Retina (tissue), 1 donor: ENCODE measurements around the gene KCNA3.
"Not testable (repeated sequence)": the region's sequence is repeated elsewhere in the genome, so short reads cannot be mapped to it uniquely, and the experiment has no call there.

Experiments
- DNase-seq: peaks from one replicate; pipeline ENCODE4 v3.0.0-alpha.2; 2016

Gene KCNA3

GRCh38 chr1:110677526-110677925 is 2.8 kb upstream of the KCNA3 start:
- DNase-seq, result no peak

DNA sequence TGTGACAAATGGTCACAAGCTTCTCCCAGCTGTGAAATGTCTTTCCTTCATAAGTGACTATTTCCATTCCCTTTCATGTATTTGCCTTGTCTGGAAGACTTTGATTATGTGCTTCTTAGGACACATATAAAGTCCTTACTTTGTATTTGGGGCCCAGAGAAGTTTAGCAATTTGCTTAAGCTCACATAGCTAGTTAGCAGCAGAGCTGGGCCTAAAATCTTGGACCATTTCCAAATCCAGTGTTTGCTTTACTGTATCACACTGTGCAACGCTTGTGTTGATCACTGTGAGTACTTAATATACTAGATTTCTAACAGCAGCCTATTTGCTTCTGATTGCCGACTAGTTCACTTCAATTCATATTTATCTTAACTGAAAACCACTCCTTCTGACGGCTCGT is 2.2 kb upstream of the KCNA3 start:
- DNase-seq, result no peak

GRCh38 chr1:110675060-110675791 is 486 bp upstream of the KCNA3 start:
- peak; percentile 79 for DNase-seq

- no peak for DNase-seq
Observed at GRCh38 chr1:110673805-110674336, 869 bp downstream of the KCNA3 start.

GRCh38 chr1:110673197-110673701 is 1.5 kb downstream of the KCNA3 start:
- DNase-seq, result no peak

GRCh38 chr1:110672753-110673108 is 2.0 kb downstream of the KCNA3 start:
- DNase-seq, result no peak

DNA sequence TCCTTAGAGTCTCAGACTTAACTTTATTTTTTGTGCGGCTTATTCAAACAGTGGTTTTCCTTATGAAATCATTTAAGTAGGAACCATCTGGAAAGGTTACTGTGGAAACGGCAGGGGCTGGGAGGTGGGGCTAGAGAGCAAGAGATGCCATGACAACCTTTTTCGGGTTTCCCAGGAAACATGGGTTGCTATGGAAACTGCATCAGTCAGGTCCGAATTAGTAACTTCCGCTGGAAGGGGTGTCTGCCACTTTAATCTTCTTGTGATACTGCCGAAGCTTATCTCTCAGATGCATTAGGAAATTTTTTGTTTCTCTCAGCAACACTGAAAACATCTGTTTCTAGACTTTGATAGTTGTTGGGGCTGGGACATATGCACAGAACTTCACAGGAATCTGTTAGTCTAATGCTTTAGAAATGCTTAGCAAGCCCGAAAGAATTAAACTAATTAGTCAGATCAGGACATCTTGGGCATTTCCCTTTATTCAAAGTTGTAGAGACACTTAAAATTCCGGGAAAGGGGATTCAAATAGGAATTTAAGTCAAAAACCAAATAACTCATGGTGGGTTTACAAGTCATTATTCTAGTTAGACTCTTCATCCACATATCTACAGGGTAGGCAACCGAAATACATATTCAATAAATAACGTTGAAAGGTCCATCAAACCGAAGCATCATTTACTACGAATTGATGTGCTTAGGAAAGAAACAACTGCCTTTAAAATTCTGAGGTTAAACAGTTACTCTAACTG is 2.6 kb downstream of the KCNA3 start:
- peak; percentile 49 for DNase-seq

DNA sequence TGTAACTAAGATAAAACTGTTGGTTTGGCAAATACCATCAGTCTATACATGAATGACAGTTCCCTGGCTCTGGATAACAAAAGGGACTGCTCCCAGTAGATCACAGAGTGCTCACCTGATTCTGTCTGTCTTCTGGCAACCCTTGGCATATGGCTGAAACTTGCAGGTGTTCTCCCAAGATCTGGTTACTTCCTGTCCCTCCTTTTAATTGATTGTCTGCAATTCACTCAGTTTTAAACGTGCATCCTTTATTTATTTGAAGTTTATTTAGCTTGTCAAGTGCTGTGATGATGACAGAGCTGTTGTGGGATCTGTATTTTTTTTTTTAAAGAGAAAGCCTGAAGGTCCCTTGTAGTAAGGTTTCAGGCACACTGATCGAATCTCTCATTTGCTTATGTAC is 3.4 kb downstream of the KCNA3 start:
- DNase-seq, result no peak

- DNase-seq, result no peak
Observed at GRCh38 chr1:110668549-110668948, 6.2 kb downstream of the KCNA3 start.

- no peak for DNase-seq
Observed at GRCh38 chr1:110667776-110668175, 7.0 kb downstream of the KCNA3 start.

- no peak for DNase-seq
Observed at GRCh38 chr1:110663241-110663640, 11.5 kb downstream of the KCNA3 start.

- DNase-seq, result not testable (repeated sequence)
Observed at GRCh38 chr1:110659559-110659958, 15.2 kb downstream of the KCNA3 start.

- no peak for DNase-seq
Observed at GRCh38 chr1:110657351-110657750, 17.4 kb downstream of the KCNA3 start.

DNA sequence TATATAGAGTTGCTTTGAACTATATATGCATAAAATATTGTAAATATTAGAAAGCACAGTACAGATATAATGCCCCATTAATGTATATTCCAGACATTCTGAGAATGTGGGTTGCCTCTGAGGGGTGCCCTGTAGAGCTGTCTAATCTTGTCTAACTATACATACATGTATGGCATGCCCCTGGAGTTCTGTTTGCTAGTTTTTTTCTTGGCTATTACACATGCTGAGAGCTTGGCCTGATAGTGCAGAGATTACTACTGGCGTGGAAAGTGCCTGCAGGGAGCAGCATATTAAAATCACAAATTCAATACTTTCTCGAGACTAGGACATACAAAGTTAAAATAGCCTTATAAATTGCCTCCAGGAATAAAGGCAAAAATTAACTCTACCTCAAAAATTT is 24.1 kb downstream of the KCNA3 start:
- DNase-seq, result no peak

DNA sequence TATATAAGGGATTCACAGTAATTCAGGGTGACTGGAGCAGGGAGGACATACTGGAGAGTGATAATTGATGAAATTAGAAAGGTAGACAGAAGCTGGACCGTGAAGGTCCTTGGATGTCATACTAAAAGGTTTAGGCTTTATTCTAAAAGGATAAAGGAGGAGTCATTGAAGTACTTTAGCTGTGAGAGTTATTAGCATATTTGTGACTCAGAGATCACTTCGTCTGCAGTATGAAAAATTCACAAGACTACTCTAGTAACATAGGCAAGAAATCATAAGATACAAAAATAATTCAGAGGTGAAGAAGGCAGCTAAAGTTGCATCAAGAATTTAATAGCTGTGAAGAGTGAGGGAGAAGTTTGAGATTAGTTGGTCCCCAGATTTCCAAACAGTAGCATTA is 26.3 kb downstream of the KCNA3 start:
- no peak for DNase-seq

DNA sequence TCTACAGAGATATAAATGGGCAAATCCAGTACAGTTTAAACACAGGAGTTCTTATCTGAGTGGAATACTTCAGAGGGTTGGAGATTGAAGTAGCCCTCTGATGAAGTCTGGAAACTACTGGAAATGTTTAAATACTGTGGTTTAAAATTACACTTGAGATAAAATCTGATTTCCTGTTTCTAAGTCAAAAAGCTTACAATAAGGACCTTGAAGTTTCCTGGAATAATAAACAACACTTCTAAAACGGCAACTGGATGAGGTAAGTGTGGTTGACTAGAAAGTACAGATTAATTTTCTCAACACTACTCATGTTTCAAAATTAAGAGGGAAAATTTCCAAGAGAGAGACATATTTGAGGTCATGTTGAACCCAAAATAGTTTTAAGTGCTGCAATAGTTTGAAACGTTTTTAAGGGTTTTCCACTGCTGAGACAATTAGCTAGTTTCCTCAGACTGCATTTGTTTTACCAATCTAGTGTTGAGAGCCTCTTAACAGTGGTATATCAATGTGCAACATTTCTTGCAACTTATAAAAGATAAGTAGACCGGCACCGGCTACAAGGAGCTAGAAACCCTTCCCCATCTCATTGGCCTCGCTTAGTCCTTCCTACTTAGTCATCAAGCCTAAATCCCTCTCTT is 27.4 kb downstream of the KCNA3 start:
- no peak for DNase-seq

DNA sequence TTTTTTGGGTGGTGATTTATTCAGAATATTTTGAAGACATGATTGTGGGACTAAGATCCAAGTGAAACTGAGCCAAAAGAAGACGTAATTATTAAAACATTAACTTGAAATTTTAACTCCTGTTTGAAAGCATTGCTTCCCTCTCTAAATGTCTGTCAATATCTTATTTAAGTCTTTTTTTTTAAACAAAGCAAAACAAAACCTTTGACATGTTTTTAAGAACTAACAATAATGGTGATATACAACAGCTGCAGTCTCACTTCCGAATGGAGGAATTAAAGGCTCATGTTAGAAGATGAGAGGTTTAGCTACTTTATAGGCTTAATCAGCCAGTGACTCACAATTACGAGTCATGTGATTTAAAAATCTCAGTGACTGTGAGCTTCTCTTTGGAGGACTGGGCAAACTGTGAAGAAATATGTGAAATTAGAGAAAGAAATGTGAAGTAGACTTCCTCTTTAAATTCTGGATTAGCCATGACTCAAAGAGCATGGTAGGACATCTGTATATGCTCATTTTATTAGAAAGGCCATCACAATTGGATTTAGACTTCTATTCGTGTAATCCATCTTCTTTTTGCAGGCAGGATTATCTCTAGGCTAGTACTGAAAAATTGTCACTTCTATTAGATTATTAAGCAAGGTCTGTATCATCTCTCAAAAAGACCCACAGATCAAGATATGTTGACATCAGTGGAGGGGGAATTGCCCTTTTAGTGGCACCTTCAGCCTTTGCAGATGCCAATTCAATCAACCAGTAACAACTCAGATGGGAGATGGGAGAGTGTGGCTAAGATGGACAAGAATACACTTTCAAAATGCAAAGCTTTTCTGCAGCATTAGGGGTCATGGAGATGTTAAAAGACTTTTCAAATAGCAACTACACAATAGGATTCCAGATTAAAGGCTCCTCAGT is 28.7 kb downstream of the KCNA3 start:
- DNase-seq, result no peak

- no peak for DNase-seq
Observed at GRCh38 chr1:110645211-110645610, 29.5 kb downstream of the KCNA3 start.

DNA sequence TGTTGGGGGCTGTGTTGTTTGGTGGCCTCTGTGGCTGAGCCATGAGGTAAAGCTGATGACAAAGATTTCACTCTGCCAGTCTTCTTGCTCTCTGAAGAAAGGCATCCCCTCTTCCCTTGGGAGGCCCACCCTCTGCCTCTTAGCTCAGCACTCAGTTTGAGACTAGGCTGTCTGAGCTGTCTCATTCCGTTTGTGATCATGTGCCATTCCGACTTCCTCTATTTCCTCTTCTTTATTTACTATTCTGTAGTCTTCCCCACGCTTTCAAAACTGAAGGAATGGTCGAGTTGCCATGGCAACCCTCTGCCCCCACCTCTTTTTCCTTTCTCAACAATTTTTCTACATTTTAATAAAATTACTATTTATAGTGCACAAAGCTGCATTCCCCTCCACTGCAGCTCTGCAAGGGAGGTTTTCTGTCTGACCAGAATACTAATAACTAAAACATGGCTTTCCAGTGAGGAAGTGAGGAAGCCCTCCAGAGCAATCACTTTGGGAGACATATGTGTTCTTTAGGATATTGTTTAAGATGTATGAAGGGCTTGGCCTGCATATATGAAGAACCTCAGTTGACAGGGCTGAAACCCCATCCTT is 30.8 kb downstream of the KCNA3 start:
- DNase-seq, result no peak

DNA sequence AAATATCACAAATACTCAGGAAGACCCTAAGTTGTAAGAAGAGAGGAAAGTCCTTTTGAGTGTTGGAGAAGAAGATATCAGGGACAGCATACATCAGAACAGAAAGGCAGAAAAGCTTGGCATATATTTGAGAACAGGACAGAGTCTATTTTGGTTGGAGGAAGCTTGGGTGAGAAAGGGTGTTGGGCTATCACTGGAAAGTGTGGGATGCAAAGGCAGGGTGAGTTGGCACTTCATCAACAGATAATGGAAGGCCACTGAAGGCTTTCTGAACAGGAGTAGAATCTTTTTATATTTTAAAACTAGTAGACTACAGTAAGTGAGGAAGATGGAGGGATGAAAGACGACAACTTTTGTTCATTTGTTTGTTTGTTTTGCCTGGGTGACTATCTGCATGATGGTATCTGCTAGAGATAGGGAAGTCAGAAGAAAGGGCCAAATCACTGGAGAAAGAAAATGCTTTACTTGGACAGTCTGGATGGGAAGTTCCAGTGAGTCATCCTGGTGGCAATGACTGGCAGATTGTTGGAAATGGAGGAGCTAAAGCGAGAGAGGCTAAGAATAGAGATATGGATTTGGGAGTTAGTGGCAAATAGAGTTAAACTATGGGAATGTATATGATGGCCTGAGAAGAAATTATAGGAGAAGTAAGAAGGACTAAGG is 34.9 kb downstream of the KCNA3 start:
- no peak for DNase-seq

DNA sequence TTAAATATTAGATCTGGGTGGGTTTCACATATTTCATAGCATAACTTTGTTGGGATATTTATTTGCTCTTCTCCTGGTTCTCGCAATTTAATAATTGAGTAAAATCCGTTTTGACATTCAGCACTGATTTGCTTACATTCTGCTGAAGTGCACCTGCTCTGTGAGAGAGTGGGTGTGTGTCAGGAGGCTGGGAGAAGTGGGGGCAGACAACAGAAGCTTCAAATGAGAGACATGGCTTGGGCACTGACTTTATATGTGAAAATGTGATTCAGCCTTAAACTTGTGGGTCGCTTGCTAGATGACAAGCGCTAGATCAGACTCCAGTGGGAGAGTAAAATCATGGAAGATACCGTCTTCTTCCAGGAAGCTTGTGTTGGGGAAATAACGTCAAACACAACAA is 36.2 kb downstream of the KCNA3 start:
- no peak for DNase-seq

- no peak for DNase-seq
Observed at GRCh38 chr1:110638058-110638457, 36.7 kb downstream of the KCNA3 start.
